Mucosa of gallbladder (tissue), 1 donor: ENCODE data around the gene NLGN1. TPM values are rescaled to one million over a fixed set of nuclear protein-coding genes. Genes with fewer than 3 reads are reported as not detected.
"Not testable (repeated sequence)": the region's sequence is repeated elsewhere in the genome, so short reads cannot be mapped to it uniquely, and the experiment has no call there.

Experiments used
- DNase-seq: peaks from one replicate; pipeline ENCODE4 v3.0.0-alpha.2; 2020; ENCODE audit warnings: low spot score
- total RNA-seq: library from RNA; stranded (reverse); gene quantifications from one replicate; pipeline ENCODE4 v1.2.1, GENCODE V29; 2021
- donor health status: DM: no; HTN: no; CAD: no.

The NLGN1 gene
- total RNA-seq, 1 donor from 2014 or later = 8.8 TPM

DNA sequence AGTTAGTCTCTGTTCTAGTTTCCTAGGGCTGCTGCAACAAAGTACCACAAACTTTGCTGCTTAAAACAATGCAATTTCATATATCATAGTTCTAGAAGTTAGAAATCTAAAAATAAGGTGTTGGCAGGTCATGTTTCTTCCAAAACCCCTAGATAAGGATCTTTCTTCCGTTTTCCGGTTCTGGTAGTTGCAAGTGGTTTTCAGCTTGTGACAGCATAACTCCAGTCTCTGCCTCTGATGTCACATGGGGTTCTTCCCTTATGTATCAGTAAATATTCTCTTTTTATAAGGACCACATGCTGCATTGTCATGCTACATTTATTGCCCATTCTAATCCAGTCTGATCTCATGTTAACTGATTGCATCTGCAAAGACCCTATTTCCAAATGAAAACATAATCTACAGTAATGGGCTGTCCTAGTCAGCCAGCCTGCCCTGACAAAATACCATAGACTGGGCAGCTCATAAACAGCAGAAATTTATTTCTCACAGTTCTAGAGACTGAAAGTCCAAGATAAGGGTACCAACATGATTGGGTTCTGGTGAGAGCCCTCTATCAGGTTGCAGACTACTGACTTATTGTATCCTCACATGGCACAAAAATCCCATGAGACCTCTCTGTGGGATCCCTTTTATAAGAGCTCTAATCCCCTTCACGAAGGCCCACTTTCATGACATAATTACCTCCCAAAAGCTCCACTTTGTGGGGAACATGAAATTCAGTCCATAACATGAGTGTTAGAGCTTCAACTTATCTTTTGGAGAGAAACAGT, 819.6 kb downstream of the NLGN1 start:
- no peak for DNase-seq

DNA sequence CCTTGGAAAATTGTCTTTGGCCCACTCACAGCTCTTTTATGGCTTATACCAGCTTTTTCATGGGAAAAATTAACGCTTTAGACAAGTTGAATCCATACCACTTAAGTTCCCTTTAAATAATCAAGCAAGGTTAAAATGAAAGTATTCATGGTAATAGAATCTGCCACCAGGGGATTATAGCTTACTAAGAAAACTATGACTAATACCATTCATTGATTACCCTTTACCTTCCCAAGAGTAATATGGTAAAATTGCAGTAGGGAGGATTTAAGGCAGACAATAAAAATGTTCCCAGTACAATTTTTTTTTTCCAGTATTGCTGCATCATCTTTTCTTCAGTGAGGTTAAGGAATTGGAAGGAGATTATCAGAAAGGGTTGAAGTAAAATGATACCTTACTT, 820.5 kb downstream of the NLGN1 start:
- DNase-seq = no peak

DNA sequence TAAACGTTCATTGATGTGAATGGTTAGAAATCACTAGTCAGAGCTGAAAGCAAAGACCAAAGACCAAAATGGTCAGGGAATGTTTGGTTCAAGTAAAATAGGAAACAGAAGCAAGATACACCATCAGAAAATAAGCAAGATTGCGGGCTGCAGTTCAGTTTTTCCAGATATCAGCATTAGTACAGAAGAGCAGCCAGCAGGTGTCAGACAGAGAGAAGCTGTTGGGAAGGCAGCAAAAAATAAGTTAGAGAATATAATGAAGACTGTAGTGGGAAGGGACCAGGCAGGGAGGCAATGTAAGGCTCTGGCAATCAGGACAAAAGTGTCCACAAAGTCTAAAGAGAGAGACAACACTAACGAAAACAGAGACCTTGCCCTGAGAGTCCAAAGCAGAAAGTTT, 822.2 kb downstream of the NLGN1 start:
- DNase-seq = no peak

DNA sequence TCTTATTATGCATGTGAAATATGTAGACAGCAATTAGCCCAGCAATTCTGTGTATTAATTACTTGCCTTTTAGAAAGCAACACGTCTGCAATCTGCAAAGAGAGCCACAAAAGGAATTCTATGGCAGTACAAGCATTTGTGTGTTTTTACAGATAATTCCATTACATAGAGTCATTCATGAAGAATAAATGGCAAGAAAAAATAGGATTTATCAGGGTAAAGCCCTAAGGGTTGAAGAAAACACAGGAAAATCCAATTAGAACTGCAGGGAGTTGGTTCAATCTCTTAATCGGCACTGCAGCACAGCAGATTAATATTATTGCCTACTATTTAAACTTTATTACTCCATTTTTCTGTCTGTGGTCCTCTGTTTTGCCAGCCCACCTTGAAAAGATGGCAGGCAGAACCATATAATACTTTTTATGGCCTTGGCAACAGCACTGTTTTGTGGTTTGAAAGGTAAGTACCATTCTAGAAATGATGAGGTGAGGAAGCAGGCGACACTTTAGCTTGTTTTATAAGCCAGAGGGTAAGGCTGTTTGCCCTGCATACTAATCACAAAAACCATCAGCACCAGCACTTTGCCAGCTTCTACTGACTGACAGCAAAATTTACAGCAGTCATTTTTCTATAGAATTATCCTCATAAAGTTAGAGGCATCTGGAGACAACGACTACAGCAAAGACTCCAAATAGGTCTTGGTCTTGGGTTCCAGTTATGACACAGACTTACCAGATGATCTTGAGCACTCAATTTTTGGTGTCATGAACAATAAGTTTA, 823.4 kb downstream of the NLGN1 start:
- DNase-seq = no peak

DNA sequence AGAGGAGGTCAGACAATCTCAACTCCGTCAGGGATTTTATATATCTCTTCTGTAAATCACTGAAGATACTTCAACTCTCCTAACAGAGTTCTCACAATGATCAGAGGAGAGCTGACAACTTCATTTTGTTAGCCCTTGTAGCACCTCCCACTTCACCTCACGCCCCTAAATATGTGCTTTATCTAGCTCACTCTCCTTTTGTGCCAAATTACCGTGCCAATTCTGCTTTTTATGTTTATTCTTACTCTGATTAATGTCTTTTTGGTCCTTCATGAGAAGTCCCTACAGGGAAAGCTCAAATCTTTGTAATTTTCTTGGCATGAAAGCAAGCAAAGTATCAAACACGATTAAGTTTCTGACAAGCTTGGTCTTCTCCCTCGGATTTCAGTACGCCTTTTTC, 825.5 kb downstream of the NLGN1 start:
- DNase-seq = no peak

DNA sequence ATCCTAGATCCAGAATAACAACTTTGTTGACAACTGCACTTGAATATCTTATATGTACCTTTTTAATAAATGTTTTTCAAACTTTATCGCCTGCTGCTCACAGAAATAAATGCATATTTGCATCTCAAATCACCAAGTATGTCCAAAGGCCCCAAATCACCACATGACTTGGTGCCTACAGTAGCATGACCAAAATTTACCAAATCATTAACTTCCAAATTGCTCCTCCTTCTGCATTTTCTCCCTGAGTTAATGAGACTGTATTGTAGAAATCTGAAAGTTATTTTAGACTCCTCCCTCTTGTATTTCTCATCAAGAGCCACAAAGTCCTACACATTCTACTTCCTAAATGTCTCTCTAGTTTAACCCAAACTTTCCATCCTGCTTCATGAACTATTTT, 826.1 kb downstream of the NLGN1 start:
- no peak for DNase-seq

DNA sequence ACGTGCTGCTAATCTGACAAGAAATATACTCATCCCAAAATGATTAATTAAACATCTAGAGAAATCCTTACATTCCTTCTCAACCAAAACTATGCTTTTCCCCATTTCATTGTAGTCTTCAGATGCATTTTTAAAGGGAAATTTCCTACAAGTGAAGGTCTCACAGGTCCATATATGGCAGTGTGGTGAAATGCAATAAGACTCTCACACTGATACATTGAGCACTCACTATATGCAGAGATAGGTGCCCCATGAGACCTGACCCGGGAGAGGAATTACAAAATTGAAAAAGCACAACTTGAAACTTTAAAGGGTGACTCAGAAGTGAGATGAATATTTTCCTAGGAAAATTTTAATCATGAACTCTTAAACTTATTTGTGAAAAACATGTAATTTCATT, 832.4 kb downstream of the NLGN1 start:
- no peak for DNase-seq

DNA sequence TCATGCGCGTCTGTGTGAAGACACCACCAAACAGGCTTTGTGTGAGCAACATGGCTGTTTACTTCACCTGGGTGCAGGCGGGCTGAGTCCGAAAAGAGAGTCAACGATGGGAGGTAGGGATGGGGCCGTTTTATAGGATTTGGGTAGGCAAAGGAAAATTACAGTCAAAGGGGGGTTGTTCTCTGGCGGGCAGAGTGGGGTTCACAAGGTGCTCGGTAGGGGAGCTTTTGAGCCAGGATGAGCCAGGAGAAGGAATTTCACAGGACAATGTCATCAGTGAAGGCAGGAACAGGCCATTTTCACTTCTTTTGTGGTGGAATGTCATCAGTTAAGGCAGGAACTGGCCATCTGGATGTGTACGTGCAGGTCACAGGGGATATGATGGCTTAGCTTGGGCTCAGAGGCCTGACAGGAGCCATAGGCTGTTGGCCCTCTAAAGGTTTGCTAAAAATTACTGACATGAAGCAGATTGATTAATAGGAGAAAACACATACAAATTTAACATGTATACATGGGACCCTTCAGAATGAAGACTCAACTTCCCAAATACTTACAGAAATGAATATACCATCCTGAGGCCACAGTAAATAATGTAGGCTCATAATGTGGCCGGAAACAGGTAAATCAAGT, 834.6 kb downstream of the NLGN1 start:
- not testable (repeated sequence) for DNase-seq

DNA sequence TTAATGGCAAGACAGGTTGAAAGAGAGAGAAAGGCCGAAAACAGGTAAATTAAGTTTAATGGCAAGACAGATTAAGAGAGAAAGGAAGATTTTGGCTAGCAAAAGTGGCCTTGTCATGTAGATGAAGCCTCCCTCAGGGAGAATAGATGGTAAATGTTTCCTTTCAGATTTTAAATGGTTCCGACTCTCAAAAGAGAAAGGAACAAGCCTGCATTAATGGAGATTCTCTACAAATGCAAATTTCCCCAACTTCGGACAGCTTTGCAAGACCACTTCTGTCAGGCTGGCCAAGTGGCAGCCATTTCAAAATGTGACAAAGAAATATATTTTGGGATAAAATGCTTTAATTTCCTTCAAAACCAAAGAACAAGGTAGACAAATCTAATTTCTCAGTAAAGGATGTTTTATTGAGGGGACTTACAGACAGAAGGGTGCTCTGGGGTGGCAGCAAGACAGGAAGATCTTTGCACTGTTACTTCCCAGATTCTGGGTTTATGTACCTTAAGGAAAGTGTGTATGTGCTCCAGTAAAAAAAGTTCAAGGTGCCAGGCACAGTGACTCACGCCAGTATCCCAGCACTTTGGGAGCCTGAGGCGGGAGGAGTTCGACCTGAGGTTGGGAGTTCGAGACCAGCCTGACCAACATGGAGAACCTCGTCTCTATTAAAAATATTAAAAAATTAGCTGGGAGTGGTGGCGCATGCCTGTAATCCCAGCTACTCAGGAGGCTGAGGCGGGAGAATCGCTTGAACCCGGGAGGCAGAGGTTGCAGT, 835.3 kb downstream of the NLGN1 start:
- no peak for DNase-seq

DNA sequence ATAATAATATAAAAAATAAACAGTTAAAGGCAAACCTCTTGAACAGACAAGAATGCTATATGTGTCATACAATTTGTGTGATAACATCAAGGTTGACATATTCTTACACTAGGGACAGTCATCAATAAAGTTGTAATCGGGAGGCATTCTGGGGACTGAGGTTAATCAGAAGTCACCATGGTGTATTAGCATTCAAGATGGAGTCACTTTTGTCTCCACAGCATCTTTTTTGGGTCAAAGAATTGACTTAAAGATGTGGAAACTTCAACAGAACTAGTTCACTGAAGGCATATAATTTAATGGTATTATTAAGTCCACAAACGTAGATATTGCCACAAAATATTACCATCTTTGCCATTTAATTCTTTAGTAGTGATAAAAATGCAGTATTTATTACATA, 836.0 kb downstream of the NLGN1 start:
- DNase-seq = no peak

DNA sequence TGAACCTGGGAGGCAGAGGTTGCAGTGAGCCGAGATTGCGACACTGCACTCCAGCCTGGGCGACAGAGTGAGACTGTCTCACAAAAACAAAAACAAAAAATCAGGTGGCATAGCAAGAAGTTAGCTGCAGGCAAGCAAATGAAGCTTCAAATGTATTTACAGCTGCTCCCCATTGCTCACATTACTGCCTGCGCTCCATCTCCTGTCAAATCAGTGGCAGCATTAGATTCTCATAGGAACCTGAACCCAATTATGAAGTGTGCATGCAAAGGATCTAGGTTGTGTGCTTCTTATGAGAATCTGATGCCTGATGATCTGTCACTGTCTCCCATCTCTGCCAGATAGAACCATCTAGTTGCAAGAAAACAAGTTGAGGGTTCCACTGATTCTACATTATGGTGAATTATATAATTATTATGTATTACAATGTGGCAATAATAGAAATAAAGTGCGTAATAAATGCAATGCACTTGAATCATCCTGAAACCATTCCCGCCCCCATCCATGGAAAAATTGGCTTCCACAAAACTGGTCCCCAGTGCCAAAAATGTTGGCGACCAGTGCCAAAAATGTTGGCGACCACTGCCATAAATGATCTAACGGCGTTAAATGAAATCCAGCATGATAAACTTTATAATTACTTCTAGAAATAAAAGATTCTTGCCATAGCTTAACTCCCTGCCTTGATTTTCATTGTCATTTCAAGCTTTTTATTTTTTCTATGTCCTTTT, 844.9 kb downstream of the NLGN1 start:
- no peak for DNase-seq

DNA sequence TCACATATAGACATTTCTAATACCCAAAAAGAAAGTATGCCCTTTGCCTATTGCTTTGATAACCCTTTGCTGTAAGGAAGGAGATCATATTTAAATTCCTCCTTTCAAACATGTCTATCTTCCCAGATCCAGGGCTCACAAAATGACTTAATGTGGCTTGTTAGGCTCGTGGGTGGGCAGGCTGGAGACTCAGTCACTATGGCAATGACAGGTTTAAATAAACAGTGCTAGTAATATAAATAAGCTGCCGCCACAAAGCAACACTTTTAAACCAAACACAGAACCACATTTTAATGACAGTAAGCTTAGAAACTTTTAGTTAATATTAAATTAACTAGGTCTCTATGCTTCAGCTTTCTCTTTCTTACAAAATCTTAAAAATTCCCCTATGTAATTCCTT, 845.6 kb downstream of the NLGN1 start:
- DNase-seq = no peak

DNA sequence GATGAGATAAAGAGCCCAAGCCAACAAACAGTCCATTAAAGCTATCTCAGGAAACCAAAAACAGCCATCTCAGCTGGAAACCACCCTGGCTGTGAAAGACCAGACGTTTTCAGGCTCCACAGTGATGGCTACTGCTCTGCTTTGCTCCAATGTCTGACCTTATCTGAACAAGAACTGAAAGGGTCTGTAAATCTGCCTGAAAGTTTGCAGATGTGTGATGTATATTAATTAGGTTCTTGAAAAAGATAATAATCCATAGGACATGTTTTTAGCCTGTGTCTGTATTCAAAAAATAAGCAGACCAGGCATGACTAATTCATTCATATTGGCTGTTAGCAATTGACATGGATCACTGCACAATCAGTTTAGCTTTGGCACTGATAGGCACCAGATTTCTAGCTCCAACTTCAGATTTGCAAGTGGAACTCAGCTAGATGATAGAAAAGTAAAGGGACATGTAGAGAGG, 850.2 kb downstream of the NLGN1 start:
- no peak for DNase-seq

DNA sequence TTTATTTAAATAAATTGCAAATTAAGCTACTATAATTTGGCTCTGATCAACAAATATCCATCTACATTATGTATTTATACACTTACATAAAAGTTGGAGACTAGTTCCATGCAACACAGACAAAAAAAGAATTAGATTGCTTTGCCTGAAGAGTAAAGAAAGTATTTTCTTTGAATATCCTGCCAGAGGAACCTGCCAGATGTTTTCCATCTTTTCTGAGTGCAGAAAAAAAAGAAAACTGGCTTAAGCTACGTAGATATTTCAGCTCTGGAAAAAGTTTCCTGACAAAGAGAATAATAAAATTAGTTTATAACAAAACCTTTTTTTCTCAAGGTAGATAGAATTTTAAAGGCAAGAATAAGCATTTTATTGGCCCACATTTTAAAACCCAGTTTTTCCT, 854.1 kb downstream of the NLGN1 start:
- no peak for DNase-seq

DNA sequence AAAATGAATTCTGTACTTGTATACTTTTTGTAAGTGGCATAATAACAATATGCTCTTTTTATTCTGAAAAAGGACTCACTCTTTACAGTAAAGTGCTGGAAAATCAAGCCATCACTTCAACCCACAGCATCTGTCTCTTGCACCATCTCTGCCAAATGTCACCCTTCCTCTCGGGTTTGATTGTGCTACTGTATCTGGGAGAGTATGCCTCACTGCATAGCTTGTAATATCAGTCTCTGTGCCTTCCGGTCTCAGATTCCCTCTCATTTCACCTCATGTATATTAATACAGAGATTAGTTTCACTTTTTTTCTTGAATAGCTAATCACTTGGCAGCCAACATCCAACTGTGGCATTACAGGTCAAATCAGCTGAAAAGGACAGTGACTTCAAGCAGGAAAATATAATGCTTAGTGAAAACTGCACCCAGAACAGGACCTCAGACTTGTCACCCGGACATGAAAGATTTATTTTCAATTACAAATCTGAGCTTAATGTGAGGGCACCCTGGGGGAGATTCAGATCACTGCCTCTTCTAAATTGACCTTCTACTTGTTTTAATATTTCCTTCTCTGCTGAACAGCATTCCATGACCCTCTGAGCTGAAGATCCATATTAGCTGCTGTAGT, 855.8 kb downstream of the NLGN1 start:
- no peak for DNase-seq

DNA sequence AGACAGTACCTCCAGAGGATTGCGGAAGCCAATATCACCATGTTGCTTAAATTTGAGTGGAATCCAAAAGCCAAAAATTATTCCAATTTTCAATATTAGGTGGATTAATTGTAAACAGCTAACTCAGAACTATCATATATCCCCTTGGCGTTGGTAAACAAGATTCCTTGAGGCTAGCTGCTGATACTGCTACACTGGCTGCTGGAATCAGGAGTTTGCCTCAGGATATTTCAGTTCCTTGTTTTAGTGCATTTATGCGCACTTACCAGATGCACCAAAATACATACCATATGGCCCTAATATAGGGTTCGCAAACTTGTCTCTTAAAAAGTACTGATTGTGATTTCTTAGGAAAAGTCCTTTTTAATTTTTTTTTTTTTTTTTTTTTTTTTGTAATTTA, 856.4 kb downstream of the NLGN1 start:
- no peak for DNase-seq

DNA sequence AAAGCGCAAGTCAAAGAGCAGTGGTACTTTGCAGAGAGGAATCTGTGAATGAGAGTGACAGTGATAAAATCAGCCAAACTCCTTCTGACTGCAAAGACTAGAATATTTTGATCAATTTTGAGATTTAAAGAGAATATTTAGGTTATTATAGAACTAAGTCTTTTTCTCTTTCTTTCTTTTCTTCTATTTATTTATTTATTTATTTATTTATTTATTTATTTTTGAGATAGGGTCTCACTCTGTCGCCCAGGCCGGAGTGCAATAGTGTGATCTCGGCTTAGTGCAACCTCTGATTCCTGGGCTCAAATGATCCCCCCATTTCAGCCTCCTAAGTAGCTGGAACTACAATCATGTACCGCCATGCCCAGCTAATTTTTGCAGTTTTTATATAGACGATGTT, 857.9 kb downstream of the NLGN1 start:
- DNase-seq = no peak

DNA sequence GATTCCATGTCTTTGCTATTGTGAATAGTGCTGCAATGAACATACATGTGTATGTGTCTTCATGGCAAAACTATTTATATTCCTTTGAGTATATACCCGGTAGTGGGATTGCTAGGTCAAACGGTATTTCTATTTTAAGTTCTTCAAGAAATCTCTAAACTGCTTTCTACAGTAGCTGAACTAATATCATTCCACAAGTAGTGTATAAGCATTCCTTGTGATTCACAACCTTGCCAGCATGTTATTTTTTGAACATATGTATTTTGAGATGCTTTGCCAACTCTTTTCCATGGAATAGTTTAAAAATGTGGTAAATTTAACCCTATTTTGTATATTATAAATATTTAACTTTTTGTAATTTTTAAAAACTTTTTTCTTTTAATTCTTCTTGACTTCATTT, 868.9 kb downstream of the NLGN1 start:
- DNase-seq = no peak

DNA sequence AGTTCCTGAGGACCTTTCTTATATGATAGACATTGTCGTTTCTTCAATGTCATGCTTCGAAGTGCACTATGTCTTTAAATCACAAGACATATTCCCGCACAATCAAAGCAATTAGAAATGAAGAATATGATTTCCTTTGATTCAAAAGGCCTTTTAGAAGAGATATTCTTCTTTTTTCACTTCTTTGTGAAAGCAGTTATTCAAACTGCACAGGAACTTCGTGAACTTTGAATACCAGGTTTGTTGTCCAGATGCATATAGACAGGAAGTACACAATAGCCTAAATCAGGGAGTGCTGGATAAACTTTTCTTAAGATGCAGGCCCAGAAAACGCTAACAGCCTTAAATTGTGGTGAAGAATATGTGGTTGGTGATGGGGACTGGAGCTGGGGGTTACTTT, 870.5 kb downstream of the NLGN1 start:
- DNase-seq = no peak

DNA sequence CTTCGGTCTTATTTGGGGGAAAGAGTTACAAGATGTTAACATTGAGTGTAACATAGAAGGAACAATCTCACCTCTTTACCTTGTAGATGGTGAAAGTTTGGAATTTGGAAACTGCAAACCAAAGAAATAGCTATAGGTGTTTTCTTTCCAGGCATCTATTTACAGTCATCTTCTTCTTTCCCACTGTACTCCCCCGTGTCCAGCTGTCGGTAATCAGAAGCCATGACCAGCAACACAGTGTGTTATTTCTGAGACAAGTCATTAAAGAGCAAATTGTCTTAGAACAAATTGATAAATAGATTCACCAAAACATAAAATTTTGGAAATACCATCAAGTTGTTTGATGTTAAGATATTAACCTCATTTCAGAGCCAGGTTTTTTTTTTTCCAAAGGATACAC, 871.0 kb downstream of the NLGN1 start:
- no peak for DNase-seq

DNA sequence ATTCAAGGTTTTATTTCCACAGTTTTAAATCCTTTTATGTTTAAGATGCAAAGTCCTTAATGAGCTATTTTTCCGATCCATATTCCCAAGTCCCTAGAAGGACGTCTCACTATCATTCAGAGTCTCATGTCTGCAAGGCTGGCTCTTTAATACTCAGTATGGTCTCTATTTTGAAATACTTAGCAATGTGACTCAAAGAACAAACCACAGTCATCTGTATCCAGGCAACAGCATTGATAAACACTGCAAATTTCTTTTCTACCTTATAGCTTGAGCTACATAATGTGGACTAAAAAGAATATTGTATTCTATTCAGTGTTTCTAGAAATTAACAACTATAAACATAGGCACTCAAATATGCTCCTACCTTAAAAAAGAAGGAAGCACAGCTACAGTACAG, 873.3 kb downstream of the NLGN1 start:
- DNase-seq = no peak
